Activated CD4-positive, alpha-beta T cell treated with anti-CD3 and anti-CD28 coated beads for 36 hours (primary cell): ENCODE measurements around the gene FAM114A1. TPM values are rescaled to one million over a fixed set of nuclear protein-coding genes. Genes with fewer than 3 reads are reported as not detected.

ENCODE experiments used
- ATAC-seq: fragments of 200-7000 bp; cut with Tn5 transposase; one replicate; pipeline ENCODE4 v1.10.0; 2021; ENCODE audit warnings: mild to moderate bottlenecking, moderate library complexity
- CTCF ChIA-PET: fragments of 350-600 bp; sonication (Branson Sonifier 250); formaldehyde crosslinking; loops from one replicate; lab custom pipeline; 2021; ENCODE audit warnings: antibody characterized with exemption; lab: Charles Lee
- POLR2A ChIA-PET: fragments of 350-600 bp; sonication (Branson Sonifier 250); formaldehyde crosslinking; loops from one replicate; lab custom pipeline; 2021; ENCODE audit warnings: antibody characterized with exemption, inconsistent platforms; lab: Charles Lee
- DNase-seq: peaks from one replicate; pipeline ENCODE4 v3.0.0-alpha.2; 2020
- H3K27ac Mint-ChIP-seq: one replicate; pipeline ENCODE4 v1.8.0; 2021; ENCODE audit warnings: mixed read lengths
- H3K27me3 Mint-ChIP-seq: one replicate; pipeline ENCODE4 v1.8.0; 2021; ENCODE audit warnings: mixed read lengths
- H3K36me3 Mint-ChIP-seq: one replicate; pipeline ENCODE4 v1.8.0; 2021; ENCODE audit warnings: low read depth, mixed read lengths
- H3K4me1 Mint-ChIP-seq: one replicate; pipeline ENCODE4 v1.8.0; 2021; ENCODE audit warnings: mixed read lengths
- H3K4me3 Mint-ChIP-seq: one replicate; pipeline ENCODE4 v1.8.0; 2021; ENCODE audit warnings: mild to moderate bottlenecking, moderate library complexity, mixed read lengths
- H3K9me3 Mint-ChIP-seq: one replicate; pipeline ENCODE4 v1.8.0; 2021; ENCODE audit warnings: low read depth, mixed read lengths
- intact Hi-C, 2 experiments: fragments of 100-400 bp; cut with DNase I in 1 of 2; cut with micrococcal nuclease in 1 of 2; formaldehyde crosslinking; loops; one replicate each; pipeline versions ENCODE4 v1.14.2 to v1.15.1; 2022 to 2024; cut with DNase I, micrococcal nuclease
- total RNA-seq, 2 experiments: library from RNA; stranded (reverse); gene quantifications; one replicate each; pipeline ENCODE4 v1.2.3, GENCODE V29; 2021

FAM114A1 gene
- under 1 TPM; 0.26 to 0.32 TPM for total RNA-seq

DNA sequence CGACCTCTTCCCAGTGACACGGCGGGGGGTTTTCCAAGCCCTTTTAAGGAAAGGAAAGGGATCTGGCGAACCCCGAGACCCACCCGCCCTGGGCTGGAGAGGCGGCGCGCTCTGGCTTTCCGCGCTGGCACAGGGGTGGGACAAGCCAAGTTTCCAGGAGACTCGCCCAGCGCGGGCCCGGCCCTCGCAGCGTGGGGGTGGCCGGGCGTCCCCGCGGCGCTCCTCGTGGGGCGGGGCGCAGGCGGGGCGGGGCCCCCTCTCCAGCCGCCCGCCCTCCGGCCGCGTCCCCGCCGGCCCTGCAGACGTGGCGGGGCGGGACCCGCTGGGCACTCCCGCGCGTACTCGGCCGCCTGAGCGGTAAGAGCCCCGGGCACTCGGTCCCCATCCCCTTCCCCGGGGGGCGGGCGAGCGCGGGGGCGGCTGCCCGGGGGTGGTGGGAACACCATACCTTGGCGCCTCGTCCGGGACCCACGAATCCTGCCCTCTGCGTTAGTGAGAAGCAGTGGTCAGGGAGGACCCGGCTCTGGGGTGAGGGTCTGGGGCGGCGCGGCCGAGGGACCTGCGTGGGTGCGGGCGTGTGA, at the start of gene FAM114A1:
Gene FAM114A1, plus strand, starts transcription at position 329 of the 581 bp plus-strand sequence. CDS start 10,273 bp downstream, outside the sequence.
- DNase-seq: peak; percentile 31
- intact Hi-C loops: no loop called here

GRCh38 chr4:38818441-38818976, 49.1 kb upstream of the FAM114A1 start:
- ChIA-PET CTCF (interaction anchor here (0.9 to 2.1 kb wide), 6 partner anchors 8 to 42 kb away, joined by 3 to 14 read pairs (median 6); partner anchors contain the start of genes TLR1 and TLR10), POLR2A (no interaction called here)
- no peak for ATAC-seq
- no peak for DNase-seq
- peaks cover 6% of the 10 kb centered on the region for H3K9me3 Mint-ChIP-seq
- peaks cover 17% of the 10 kb centered on the region for H3K4me1 Mint-ChIP-seq
- no peaks in the 10 kb centered on the region for H3K27me3 Mint-ChIP-seq
- no peak overlapping the region for H3K4me3 Mint-ChIP-seq
- intact Hi-C loops: no loop called here
- H3K27ac Mint-ChIP-seq: no peak overlapping the region
- H3K36me3 Mint-ChIP-seq: no peaks in the 10 kb centered on the region

More for the DNA sequence above, at the start of gene FAM114A1:
- Mint-ChIP-seq H3K4me1 (peaks cover 8% of the 10 kb centered on the region), H3K9me3 (no peaks in the 10 kb centered on the region), H3K27ac (no peak within 1 kb of the TSS), H3K27me3 (peaks cover 24% of the 10 kb centered on the region), H3K36me3 (no peaks in the 10 kb centered on the region), H3K4me3 (peak within 1 kb of the TSS; percentile 46)
- ChIA-PET POLR2A (no interaction called here), CTCF (interaction anchor here (1.0 to 3.0 kb wide), 6 partner anchors 12 to 267 kb away, joined by 3 to 15 read pairs (median 4); partner anchors contain the start of gene TLR6)
- peak; percentile 69 for ATAC-seq

DNA sequence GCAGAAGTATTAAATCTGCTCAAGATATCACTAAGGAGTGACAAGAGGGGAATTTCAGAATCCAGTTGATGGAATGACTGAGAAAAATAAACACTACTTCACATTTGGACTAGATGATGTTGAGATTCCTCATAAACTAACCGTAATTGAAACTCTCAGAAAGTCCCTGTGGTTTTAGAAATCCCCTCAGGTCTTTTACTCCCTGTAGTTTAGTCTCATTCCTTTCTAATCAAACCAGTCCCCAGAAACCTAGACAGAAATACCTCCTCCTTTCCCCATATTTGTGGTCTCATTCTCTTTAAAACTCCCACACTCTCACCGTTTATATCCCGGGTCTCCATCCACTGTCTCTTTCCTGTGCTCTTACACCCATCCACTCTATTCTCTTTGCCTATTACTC, 48.0 kb upstream of the FAM114A1 start:
- ATAC-seq (peak; percentile 58), DNase-seq (no peak)
- no peaks in the 10 kb centered on the region for H3K27me3 Mint-ChIP-seq
- H3K9me3 Mint-ChIP-seq: peaks cover 6% of the 10 kb centered on the region
- intact Hi-C loops: no loop called here
- H3K36me3 Mint-ChIP-seq: no peaks in the 10 kb centered on the region
- ChIA-PET POLR2A (no interaction called here), CTCF (interaction anchor here (0.6 to 2.1 kb wide), 8 partner anchors 9 to 805 kb away, joined by 3 to 14 read pairs (median 4); partner anchors contain the start of genes TLR1 and TLR10)
- no peak overlapping the region for H3K4me3 Mint-ChIP-seq
- H3K4me1 Mint-ChIP-seq: peaks cover 17% of the 10 kb centered on the region
- H3K27ac Mint-ChIP-seq: peak overlapping the region; percentile 4

- H3K36me3 Mint-ChIP-seq: no peaks in the 10 kb centered on the region
- H3K27me3 Mint-ChIP-seq: no peaks in the 10 kb centered on the region
- peaks cover 17% of the 10 kb centered on the region for H3K4me1 Mint-ChIP-seq
- ATAC-seq (no peak), DNase-seq (no peak)
- CTCF ChIA-PET: interaction anchor here (1.0 to 2.1 kb wide), 3 partner anchors 11 to 40 kb away, joined by 3 to 14 read pairs (median 6); partner anchors contain the start of gene TLR1
- intact Hi-C loops: no loop called here
- H3K9me3 Mint-ChIP-seq: peaks cover 6% of the 10 kb centered on the region
- no peak overlapping the region for H3K27ac Mint-ChIP-seq
- POLR2A ChIA-PET: no interaction called here
- no peak overlapping the region for H3K4me3 Mint-ChIP-seq
These were observed 47.1 kb upstream of the FAM114A1 start for GRCh38 chr4:38820329-38821061.

GRCh38 chr4:38821739-38822138, 45.9 kb upstream of the FAM114A1 start:
- POLR2A ChIA-PET: interaction anchor here (0.7 kb wide), 1 partner anchor 691 kb away, joined by 3 read pairs; no protein-coding TSS in a partner anchor
- CTCF ChIA-PET: interaction anchor here (0.8 to 1.4 kb wide), 4 partner anchors 10 to 81 kb away, joined by 3 to 4 read pairs (median 3); partner anchors contain the start of gene TLR10
- Mint-ChIP-seq H3K36me3 (no peaks in the 10 kb centered on the region), H3K27me3 (no peaks in the 10 kb centered on the region), H3K9me3 (peaks cover 6% of the 10 kb centered on the region), H3K4me3 (no peak overlapping the region), H3K4me1 (peaks cover 17% of the 10 kb centered on the region), H3K27ac (no peak overlapping the region)
- intact Hi-C loops: no loop called here
- ATAC-seq (no peak), DNase-seq (no peak)

- POLR2A ChIA-PET: no interaction called here
- intact Hi-C loops: no loop called here
- Mint-ChIP-seq H3K27me3 (no peaks in the 10 kb centered on the region), H3K9me3 (peaks cover 6% of the 10 kb centered on the region), H3K27ac (no peak overlapping the region), H3K36me3 (no peaks in the 10 kb centered on the region), H3K4me3 (no peak overlapping the region), H3K4me1 (peaks cover 17% of the 10 kb centered on the region)
- ATAC-seq: no peak
- CTCF ChIA-PET: interaction anchor here (0.8 to 1.4 kb wide), 3 partner anchors 8 to 41 kb away, joined by 3 to 4 read pairs (median 3); partner anchors contain the start of gene TLR10
- DNase-seq: no peak
These were observed 44.8 kb upstream of the FAM114A1 start for GRCh38 chr4:38822748-38823303.

GRCh38 chr4:38823766-38824165, 43.8 kb upstream of the FAM114A1 start:
- no peak for ATAC-seq
- intact Hi-C loops: no loop called here
- CTCF ChIA-PET: interaction anchor here (1.4 kb wide), 1 partner anchor 19 kb away, joined by 4 read pairs; the partner anchor contains the start of gene TLR1
- no peaks in the 10 kb centered on the region for H3K27me3 Mint-ChIP-seq
- no peak for DNase-seq
- H3K36me3 Mint-ChIP-seq: no peaks in the 10 kb centered on the region
- peaks cover 6% of the 10 kb centered on the region for H3K9me3 Mint-ChIP-seq
- no peak overlapping the region for H3K27ac Mint-ChIP-seq
- no peak overlapping the region for H3K4me3 Mint-ChIP-seq
- POLR2A ChIA-PET: no interaction called here
- H3K4me1 Mint-ChIP-seq: peaks cover 14% of the 10 kb centered on the region

DNA sequence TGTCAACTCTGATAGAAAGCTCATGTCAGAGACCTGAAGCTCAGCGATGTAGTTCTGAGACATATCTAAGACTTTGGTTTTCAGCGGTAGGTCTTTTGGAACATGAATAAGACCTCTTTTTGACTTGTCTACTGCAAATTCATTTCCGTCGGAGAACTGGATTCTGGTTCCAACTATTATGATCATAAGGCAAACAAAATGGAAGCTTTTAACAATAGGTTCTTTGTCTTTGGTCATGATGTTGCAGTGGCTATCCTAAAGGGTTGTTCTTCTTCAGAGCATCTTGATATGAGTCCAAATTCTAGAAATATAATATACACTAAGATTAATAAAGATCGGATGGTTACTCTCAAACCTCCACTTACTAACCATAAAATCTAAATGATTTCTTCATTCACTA, 38.4 kb upstream of the FAM114A1 start:
- H3K27me3 Mint-ChIP-seq: no peaks in the 10 kb centered on the region
- DNase-seq (no peak), ATAC-seq (no peak)
- H3K4me3 Mint-ChIP-seq: no peak overlapping the region
- intact Hi-C loops: no loop called here
- peaks cover 2% of the 10 kb centered on the region for H3K36me3 Mint-ChIP-seq
- H3K4me1 Mint-ChIP-seq: no peaks in the 10 kb centered on the region
- POLR2A ChIA-PET: interaction anchor here (0.6 kb wide), 1 partner anchor 1352 kb away, joined by 3 read pairs; no protein-coding TSS in a partner anchor
- CTCF ChIA-PET: interaction anchor here (1.4 to 2.7 kb wide), 3 partner anchors 25 to 47 kb away, joined by 4 to 10 read pairs (median 5); partner anchors contain the start of genes TLR1 and TLR10
- peaks cover 3% of the 10 kb centered on the region for H3K9me3 Mint-ChIP-seq
- H3K27ac Mint-ChIP-seq: no peak overlapping the region

DNA sequence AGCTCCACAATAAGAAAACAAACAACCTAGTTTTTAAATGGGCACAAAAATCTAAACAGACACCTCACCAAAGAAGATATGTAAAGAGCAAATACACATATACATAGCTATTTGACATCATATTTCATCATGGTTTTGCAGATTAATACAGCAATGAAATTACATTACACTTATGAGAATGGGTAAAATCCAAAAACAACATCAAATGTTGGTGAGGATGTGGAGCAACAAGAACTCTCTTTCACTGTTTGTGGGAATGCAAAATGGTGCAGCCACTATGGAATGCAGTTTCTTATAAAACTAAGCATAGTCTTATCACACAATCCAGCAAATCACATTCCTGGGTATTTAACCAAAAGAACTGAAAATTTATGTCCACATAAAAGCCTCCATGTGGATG, 36.0 kb upstream of the FAM114A1 start:
- Mint-ChIP-seq H3K27me3 (no peaks in the 10 kb centered on the region), H3K36me3 (peaks cover 7% of the 10 kb centered on the region), H3K4me3 (no peak overlapping the region), H3K4me1 (no peaks in the 10 kb centered on the region), H3K9me3 (peaks cover 11% of the 10 kb centered on the region), H3K27ac (no peak overlapping the region)
- intact Hi-C loops: no loop called here
- ATAC-seq (no peak), DNase-seq (no peak)
- POLR2A ChIA-PET: no interaction called here
- CTCF ChIA-PET: interaction anchor here (0.7 to 2.7 kb wide), 8 partner anchors 9 to 72 kb away, joined by 3 to 10 read pairs (median 3); partner anchors contain the start of gene TLR1

DNA sequence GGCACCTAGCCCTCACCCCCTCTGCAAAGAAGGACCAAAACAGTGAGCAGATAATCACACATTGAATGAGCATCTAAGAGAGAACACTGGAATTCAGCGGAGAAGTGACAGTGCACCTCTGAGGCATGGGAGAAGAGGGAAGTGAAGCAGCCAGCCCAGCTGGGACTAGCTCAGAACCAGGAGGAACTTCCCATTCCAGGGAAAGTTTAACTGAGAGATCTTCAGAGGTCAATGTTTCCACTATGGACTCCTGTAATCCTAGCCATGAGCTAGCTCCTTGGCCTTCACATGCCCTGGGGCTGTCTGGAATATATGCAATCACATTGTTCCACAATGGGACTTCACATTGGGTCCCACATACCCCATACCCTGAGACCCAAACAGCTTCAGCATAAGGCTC, 35.4 kb upstream of the FAM114A1 start:
- ATAC-seq: no peak

More for the DNA sequence above, 35.4 kb upstream of the FAM114A1 start:
- no peaks in the 10 kb centered on the region for H3K27me3 Mint-ChIP-seq
- peaks cover 2% of the 10 kb centered on the region for H3K4me1 Mint-ChIP-seq
- no peak overlapping the region for H3K27ac Mint-ChIP-seq
- H3K4me3 Mint-ChIP-seq: no peak overlapping the region
- H3K9me3 Mint-ChIP-seq: peaks cover 11% of the 10 kb centered on the region
- peaks cover 7% of the 10 kb centered on the region for H3K36me3 Mint-ChIP-seq
- ChIA-PET POLR2A (no interaction called here), CTCF (interaction anchor here (0.9 to 1.3 kb wide), 4 partner anchors 8 to 73 kb away, joined by 3 to 6 read pairs (median 3); no protein-coding TSS in a partner anchor)
- DNase-seq: no peak
- intact Hi-C loops: no loop called here
